SK-N-MC (cell line): ENCODE results near the gene EVC2.

Experiments
- DNase-seq: peaks from one replicate; pipeline ENCODE4 v3.0.0-alpha.2; 2011; ENCODE audit warnings: low read depth, low spot score
- H3K27ac ChIP-seq: fragments of 200-600 bp; sonication (generic); 2 replicates; pipeline ENCODE4 v1.5.1; 2016; ENCODE audit warnings: mixed run types
- H3K36me3 ChIP-seq: fragments of 200-600 bp; sonication (generic); 2 replicates; pipeline ENCODE4 v1.6.1; 2017; ENCODE audit warnings: antibody characterized with exemption, low read length, mixed read lengths; ENCODE audit not compliant: insufficient read depth
- H3K4me3 ChIP-seq: fragments of 200-600 bp; sonication (generic); 2 replicates; pipeline ENCODE4 v1.5.1; 2016
- H3K9ac ChIP-seq: fragments of 200-600 bp; sonication (generic); 2 replicates; pipeline ENCODE4 v1.8.0; 2017; ENCODE audit warnings: mixed run types, mixed read lengths; ENCODE audit not compliant: insufficient read length
- H3K9me3 ChIP-seq: fragments of 200-600 bp; sonication (generic); 2 replicates; pipeline ENCODE4 v1.6.1; 2017; ENCODE audit warnings: low read depth, mild to moderate bottlenecking, antibody characterized with exemption, low read length, moderate library complexity, mixed read lengths
- EZH2 ChIP-seq: fragments of 200-600 bp; sonication (generic); IDR thresholded peaks from one replicate; pipeline ENCODE4 v1.6.1; 2017; ENCODE audit warnings: antibody characterized with exemption
- FOXP2 ChIP-seq: optimal IDR thresholded peaks from 2 replicates; pipeline ENCODE3; 2011; ENCODE audit warnings: mild to moderate bottlenecking, moderate library complexity; ENCODE audit not compliant: insufficient read depth; ENCODE audit errors: extremely low read length, control extremely low read depth
- POLR2AphosphoS5 ChIP-seq: IDR thresholded peaks from 2 replicates; pipeline ENCODE4 v1.6.1; 2012; ENCODE audit warnings: mild to moderate bottlenecking, low read depth, low read length, borderline replicate concordance

The EVC2 gene

GRCh38 chr4:5553801-5554200 lies 154.6 kb downstream of the EVC2 start:
- Histone ChIP-seq H3K36me3 (no peaks in the 10 kb centered on the region), H3K4me3 (no peak overlapping the region), H3K9ac (no peak overlapping the region), H3K27ac (no peak overlapping the region), H3K9me3 (no peaks in the 10 kb centered on the region)
- DNase-seq, result no peak
- no peak for TF ChIP-seq EZH2
- no peak for TF ChIP-seq POLR2AphosphoS5
- TF ChIP-seq FOXP2, result no peak

GRCh38 chr4:5552451-5552850 lies 155.9 kb downstream of the EVC2 start:
- peak; percentile 40 for DNase-seq
- Histone ChIP-seq H3K9me3 (no peaks in the 10 kb centered on the region), H3K27ac (peak overlapping the region; percentile 13; the same call in 1 of the 2 replicates), H3K36me3 (no peaks in the 10 kb centered on the region), H3K9ac (no peak overlapping the region), H3K4me3 (no peak overlapping the region)
- no peak for TF ChIP-seq POLR2AphosphoS5

- H3K27ac ChIP-seq, result no peak overlapping the region
- DNase-seq, result no peak
- H3K9me3 ChIP-seq, result no peaks in the 10 kb centered on the region
- TF ChIP-seq FOXP2 (no peak), EZH2 (no peak), POLR2AphosphoS5 (no peak)
- H3K9ac ChIP-seq, result no peak overlapping the region
- no peak overlapping the region for H3K4me3 ChIP-seq
- H3K36me3 ChIP-seq, result no peaks in the 10 kb centered on the region
These were observed 160.6 kb downstream of the EVC2 start for GRCh38 chr4:5547651-5548249.

- H3K4me3 ChIP-seq, result no peak overlapping the region
- no peak for DNase-seq
- no peak overlapping the region for H3K9ac ChIP-seq
- no peaks in the 10 kb centered on the region for H3K9me3 ChIP-seq
- no peaks in the 10 kb centered on the region for H3K36me3 ChIP-seq
- TF ChIP-seq FOXP2, result no peak
- TF ChIP-seq POLR2AphosphoS5, result no peak
- no peak for TF ChIP-seq EZH2
- no peak overlapping the region for H3K27ac ChIP-seq
These were observed 163.1 kb downstream of the EVC2 start for GRCh38 chr4:5545271-5545670.

GRCh38 chr4:5544762-5545161 lies 163.6 kb downstream of the EVC2 start:
- H3K9me3 ChIP-seq, result no peaks in the 10 kb centered on the region
- no peak for DNase-seq
- no peak overlapping the region for H3K4me3 ChIP-seq
- no peaks in the 10 kb centered on the region for H3K36me3 ChIP-seq
- H3K9ac ChIP-seq, result no peak overlapping the region
- no peak overlapping the region for H3K27ac ChIP-seq
- TF ChIP-seq FOXP2 (no peak), EZH2 (no peak), POLR2AphosphoS5 (no peak)

- Histone ChIP-seq H3K4me3 (no peak overlapping the region), H3K9ac (no peak overlapping the region), H3K36me3 (no peaks in the 10 kb centered on the region), H3K9me3 (no peaks in the 10 kb centered on the region), H3K27ac (no peak overlapping the region)
- no peak for DNase-seq
- TF ChIP-seq POLR2AphosphoS5 (no peak), EZH2 (no peak), FOXP2 (no peak)
These were observed 164.7 kb downstream of the EVC2 start for GRCh38 chr4:5543681-5544080.

- Histone ChIP-seq H3K9ac (no peak overlapping the region), H3K27ac (no peak overlapping the region), H3K9me3 (no peaks in the 10 kb centered on the region), H3K4me3 (no peak overlapping the region), H3K36me3 (no peaks in the 10 kb centered on the region)
- TF ChIP-seq POLR2AphosphoS5 (no peak), FOXP2 (no peak), EZH2 (no peak)
- no peak for DNase-seq
These were observed 167.2 kb downstream of the EVC2 start for GRCh38 chr4:5541169-5541568.

GRCh38 chr4:5539584-5539983 lies 168.8 kb downstream of the EVC2 start:
- no peak overlapping the region for H3K9ac ChIP-seq
- H3K27ac ChIP-seq, result no peak overlapping the region
- no peaks in the 10 kb centered on the region for H3K9me3 ChIP-seq
- no peak for DNase-seq
- TF ChIP-seq EZH2 (no peak), POLR2AphosphoS5 (no peak), FOXP2 (no peak)
- H3K4me3 ChIP-seq, result no peak overlapping the region
- H3K36me3 ChIP-seq, result no peaks in the 10 kb centered on the region

GRCh38 chr4:5532100-5532499 lies 176.3 kb downstream of the EVC2 start:
- H3K9ac ChIP-seq, result no peak overlapping the region
- H3K27ac ChIP-seq, result no peak overlapping the region
- H3K4me3 ChIP-seq, result no peak overlapping the region
- no peak for DNase-seq
- TF ChIP-seq POLR2AphosphoS5 (no peak), EZH2 (no peak), FOXP2 (no peak)
- H3K9me3 ChIP-seq, result no peaks in the 10 kb centered on the region
- no peaks in the 10 kb centered on the region for H3K36me3 ChIP-seq
